ENCODE data around the gene STK24. TPM values are rescaled to one million over a fixed set of nuclear protein-coding genes. Genes with fewer than 3 reads are reported as not detected.

STK24 gene
- total and polyA plus RNA-seq, 10 of the 15 experiments (the other 5 are each of a cell fraction or from before 2014, with no cell fraction given), result 7.5 to 115 (median 52.9) TPM

GRCh38 chr13:98576963-98577835, at the start of gene STK24 (continued):
- TF ChIP-seq PKNOX1 (IDR thresholded peaks at IDR 0.05) (no peak), SMAD1 (IDR thresholded peaks at IDR 0.05; ENCODE audit: low read depth, partially characterized antibody) (no peak), TBL1XR1 (IDR thresholded peaks at IDR 0.05; ENCODE audit: low read depth, low read length) (no peak), RAD51 (IDR thresholded peaks at IDR 0.05) (no peak), RELA (IDR thresholded peaks at IDR 0.05; ENCODE audit: borderline replicate concordance, partially characterized antibody) (no peak), LARP7 (IDR thresholded peaks at IDR 0.05) (no peak), MEF2B (IDR thresholded peaks at IDR 0.05; ENCODE audit: partially characterized antibody, poor library complexity, severe bottlenecking) (no peak), ZZZ3 (IDR thresholded peaks at IDR 0.05; ENCODE audit: control insufficient read depth, insufficient read length, low read depth) (no peak), MTA2 (IDR thresholded peaks at IDR 0.05; ENCODE audit: low read depth) (no peak), ATF3 (IDR thresholded peaks at IDR 0.05; ENCODE audit: borderline replicate concordance, extremely low read depth, low read depth, low read length) (no peak), ZNF592 (IDR thresholded peaks at IDR 0.05) (no peak), EZH2 (IDR thresholded peaks at IDR 0.05; ENCODE audit: borderline replicate concordance, control insufficient read depth, low read depth, low read length) (no peak), ZNF687 (IDR thresholded peaks at IDR 0.05) (0 out of 2 replicates have a peak, but pooled peaks have one; percentile 68), FOS (IDR thresholded peaks at IDR 0.05; ENCODE audit: borderline replicate concordance, extremely low read depth, insufficient read length) (no peak), CEBPZ (IDR thresholded peaks at IDR 0.05; ENCODE audit: low read depth, low read length) (no peak)
